ENCODE results near the gene GRB2.

GRB2 gene

GRCh38 chr17:75407655-75408352 lies 2.3 kb upstream of the GRB2 start:
- DNase-seq (ENCODE audit: extremely low spot score), result no peak
- TF ChIP-seq FOXA1 (IDR thresholded peaks at IDR 0.05), result no peak
- no peak for TF ChIP-seq SP1 (IDR thresholded peaks at IDR 0.05)
- no peak for TF ChIP-seq SUZ12 (IDR thresholded peaks at IDR 0.05)
- TF ChIP-seq BHLHE40 (IDR thresholded peaks at IDR 0.05; ENCODE audit: borderline replicate concordance), result no peak
- no peak for TF ChIP-seq HDGF (IDR thresholded peaks at IDR 0.05; ENCODE audit: borderline replicate concordance)
- no peak for TF ChIP-seq LEF1 (IDR thresholded peaks at IDR 0.05; ENCODE audit: borderline replicate concordance)
- no peak for TF ChIP-seq CTBP1 (IDR thresholded peaks at IDR 0.05; ENCODE audit: borderline replicate concordance)
- no peak for TF ChIP-seq ZNF384 (IDR thresholded peaks at IDR 0.05)
- no peak for TF ChIP-seq TARDBP (IDR thresholded peaks at IDR 0.05)
- no peak for TF ChIP-seq ELF4 (IDR thresholded peaks at IDR 0.05)
- no peak for TF ChIP-seq FOXM1 (IDR thresholded peaks at IDR 0.05; ENCODE audit: borderline replicate concordance)
- TF ChIP-seq NFRKB (IDR thresholded peaks at IDR 0.05), result no peak
- no peak for TF ChIP-seq FOXK2 (IDR thresholded peaks at IDR 0.05)
- TF ChIP-seq PKNOX1 (IDR thresholded peaks at IDR 0.05), result no peak
- POLR2A ChIA-PET, result interaction anchor here (2.1 kb wide), 1 partner anchor 119 kb away, joined by 7 read pairs; the partner anchor contains the start of gene SLC25A19
- CTCF ChIA-PET, result interaction anchor here (0.7 kb wide), 1 partner anchor 48 kb away, joined by 3 read pairs; the partner anchor contains the start of gene TMEM94

GRCh38 chr17:75406222-75406615 lies 741 bp upstream of the GRB2 start:
- POLR2A ChIA-PET, result interaction anchor here (0.6 to 2.8 kb wide), 22 partner anchors 9 to 393 kb away, joined by 3 to 39 read pairs (median 4); partner anchors contain the start of genes GGA3, MIF4GD, MRPL58 and MRPS7
- CTCF ChIA-PET, result interaction anchor here (0.6 to 2.8 kb wide), 2 partner anchors 9 to 136 kb away, joined by 3 to 9 read pairs; partner anchors contain the start of gene MIF4GD
- DNase-seq (ENCODE audit: extremely low spot score), result no peak
- no peak for TF ChIP-seq FOXK2 (IDR thresholded peaks at IDR 0.05)
- TF ChIP-seq L3MBTL2 (conservative IDR thresholded peaks at IDR 0.05), result no peak
- TF ChIP-seq FOXM1 (IDR thresholded peaks at IDR 0.05; ENCODE audit: borderline replicate concordance), result no peak
- TF ChIP-seq SP1 (IDR thresholded peaks at IDR 0.05), result no peak
- no peak for TF ChIP-seq NFRKB (IDR thresholded peaks at IDR 0.05)
- TF ChIP-seq SUZ12 (IDR thresholded peaks at IDR 0.05), result no peak
- no peak for TF ChIP-seq BHLHE40 (IDR thresholded peaks at IDR 0.05; ENCODE audit: borderline replicate concordance)
- no peak for TF ChIP-seq ZNF384 (IDR thresholded peaks at IDR 0.05)
- no peak for TF ChIP-seq ELF4 (IDR thresholded peaks at IDR 0.05)
- TF ChIP-seq LEF1 (IDR thresholded peaks at IDR 0.05; ENCODE audit: borderline replicate concordance), result no peak
- no peak for TF ChIP-seq HDGF (IDR thresholded peaks at IDR 0.05; ENCODE audit: borderline replicate concordance)
- TF ChIP-seq FOXA1 (IDR thresholded peaks at IDR 0.05), result no peak
- TF ChIP-seq TARDBP (IDR thresholded peaks at IDR 0.05), result no peak
- TF ChIP-seq ARNT (IDR thresholded peaks at IDR 0.05), result no peak

GRCh38 chr17:75404731-75405364 lies 630 bp downstream of the GRB2 start:
- POLR2A ChIA-PET, result interaction anchor here (1.0 to 2.8 kb wide), 5 partner anchors 8 to 134 kb away, joined by 4 to 39 read pairs (median 16); partner anchors contain the start of genes MIF4GD and SLC25A19
- CTCF ChIA-PET, result interaction anchor here (2.8 kb wide), 1 partner anchor 134 kb away, joined by 9 read pairs; the partner anchor contains the start of gene MIF4GD
- TF ChIP-seq BHLHE40 (IDR thresholded peaks at IDR 0.05; ENCODE audit: borderline replicate concordance) (no peak), PKNOX1 (IDR thresholded peaks at IDR 0.05) (peak; percentile 91)
- DNase-seq (ENCODE audit: extremely low spot score), result peak; percentile 60

- ChIA-PET POLR2A (interaction anchor here (2.8 kb wide), 1 partner anchor 11 kb away, joined by 39 read pairs; no protein-coding TSS in a partner anchor), CTCF (interaction anchor here (0.8 to 2.8 kb wide), 2 partner anchors 68 to 134 kb away, joined by 3 to 9 read pairs; partner anchors contain the start of gene MIF4GD)
- TF ChIP-seq FOXK2 (IDR thresholded peaks at IDR 0.05) (0 out of 2 replicates have a peak, but pooled peaks have one; percentile 22), LEF1 (IDR thresholded peaks at IDR 0.05; ENCODE audit: borderline replicate concordance) (no peak), ELF4 (IDR thresholded peaks at IDR 0.05) (no peak), L3MBTL2 (conservative IDR thresholded peaks at IDR 0.05) (0 out of 2 replicates have a peak, but pooled peaks have one; percentile 22)
- DNase-seq (ENCODE audit: extremely low spot score), result peak; percentile 72
Measured at GRCh38 chr17:75404223-75404730, 1.2 kb downstream of the GRB2 start.

GRCh38 chr17:75403131-75403530 lies 2.3 kb downstream of the GRB2 start:
- no peak for DNase-seq (ENCODE audit: extremely low spot score)
- CTCF ChIA-PET, result interaction anchor here (0.8 kb wide), 2 partner anchors 10 to 67 kb away, joined by 3 read pairs; no protein-coding TSS in a partner anchor
- POLR2A ChIA-PET, result no interaction called here
- no peak for TF ChIP-seq SUZ12 (IDR thresholded peaks at IDR 0.05)
- TF ChIP-seq BHLHE40 (IDR thresholded peaks at IDR 0.05; ENCODE audit: borderline replicate concordance), result no peak
- TF ChIP-seq TARDBP (IDR thresholded peaks at IDR 0.05), result no peak
- no peak for TF ChIP-seq ZNF384 (IDR thresholded peaks at IDR 0.05)
- TF ChIP-seq FOXM1 (IDR thresholded peaks at IDR 0.05; ENCODE audit: borderline replicate concordance), result no peak
- TF ChIP-seq SP1 (IDR thresholded peaks at IDR 0.05), result no peak
- TF ChIP-seq NFRKB (IDR thresholded peaks at IDR 0.05), result no peak
- no peak for TF ChIP-seq ARNT (IDR thresholded peaks at IDR 0.05)
- TF ChIP-seq FOXK2 (IDR thresholded peaks at IDR 0.05), result no peak
- TF ChIP-seq HDGF (IDR thresholded peaks at IDR 0.05; ENCODE audit: borderline replicate concordance), result no peak
- TF ChIP-seq CTBP1 (IDR thresholded peaks at IDR 0.05; ENCODE audit: borderline replicate concordance), result no peak
- no peak for TF ChIP-seq ELF4 (IDR thresholded peaks at IDR 0.05)
- no peak for TF ChIP-seq L3MBTL2 (conservative IDR thresholded peaks at IDR 0.05)
- TF ChIP-seq FOXA1 (IDR thresholded peaks at IDR 0.05), result no peak
- no peak for TF ChIP-seq PKNOX1 (IDR thresholded peaks at IDR 0.05)
- TF ChIP-seq LEF1 (IDR thresholded peaks at IDR 0.05; ENCODE audit: borderline replicate concordance), result no peak
